ENCODE measurements around the gene CHST3.
A peak's percentile ranks its signal among the peaks of the same experiment; 100 is the strongest.
"Not testable (repeated sequence)": the region's sequence is repeated elsewhere in the genome, so short reads cannot be mapped to it uniquely, and the experiment has no call there.

CHST3 gene, protein sequence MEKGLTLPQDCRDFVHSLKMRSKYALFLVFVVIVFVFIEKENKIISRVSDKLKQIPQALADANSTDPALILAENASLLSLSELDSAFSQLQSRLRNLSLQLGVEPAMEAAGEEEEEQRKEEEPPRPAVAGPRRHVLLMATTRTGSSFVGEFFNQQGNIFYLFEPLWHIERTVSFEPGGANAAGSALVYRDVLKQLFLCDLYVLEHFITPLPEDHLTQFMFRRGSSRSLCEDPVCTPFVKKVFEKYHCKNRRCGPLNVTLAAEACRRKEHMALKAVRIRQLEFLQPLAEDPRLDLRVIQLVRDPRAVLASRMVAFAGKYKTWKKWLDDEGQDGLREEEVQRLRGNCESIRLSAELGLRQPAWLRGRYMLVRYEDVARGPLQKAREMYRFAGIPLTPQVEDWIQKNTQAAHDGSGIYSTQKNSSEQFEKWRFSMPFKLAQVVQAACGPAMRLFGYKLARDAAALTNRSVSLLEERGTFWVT

DNA sequence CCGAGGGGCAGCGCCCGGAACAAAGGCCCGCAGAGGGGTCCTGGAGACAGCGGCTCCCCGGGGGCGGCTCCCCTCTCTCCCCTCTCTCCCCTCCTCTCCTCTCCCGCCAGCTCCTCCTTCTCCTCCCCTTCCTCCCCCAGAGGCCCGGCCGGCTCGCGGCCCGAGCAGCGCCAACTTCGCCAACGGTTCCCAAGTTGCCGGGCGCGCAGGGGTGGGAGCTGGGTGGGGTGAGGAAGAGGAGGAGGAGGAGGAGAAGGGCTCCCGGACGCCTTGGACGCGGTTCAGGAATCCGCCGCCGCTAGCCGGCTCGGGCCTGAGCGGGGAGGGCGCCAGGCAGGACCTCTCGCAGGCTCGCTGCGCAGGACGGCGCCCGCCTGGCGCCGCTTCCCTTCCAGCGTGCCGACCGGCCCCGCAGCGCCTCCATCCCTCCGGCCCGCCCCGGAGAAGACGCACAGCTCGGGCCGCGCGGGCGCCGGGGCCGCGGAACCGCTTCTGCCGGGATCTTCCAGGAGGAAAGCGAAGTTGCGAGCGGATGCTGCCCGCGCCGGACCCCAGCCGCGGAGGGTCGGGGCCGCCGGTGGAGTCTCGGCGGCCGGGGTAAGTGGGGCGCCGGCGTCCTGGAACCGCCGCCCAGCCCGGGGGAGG, at the start of gene CHST3:
CHST3 (plus strand) TSS at position 298 of the 645 bp plus-strand sequence. CDS start 41,448 bp downstream, outside the sequence.
- no peak for DNase-seq

DNA sequence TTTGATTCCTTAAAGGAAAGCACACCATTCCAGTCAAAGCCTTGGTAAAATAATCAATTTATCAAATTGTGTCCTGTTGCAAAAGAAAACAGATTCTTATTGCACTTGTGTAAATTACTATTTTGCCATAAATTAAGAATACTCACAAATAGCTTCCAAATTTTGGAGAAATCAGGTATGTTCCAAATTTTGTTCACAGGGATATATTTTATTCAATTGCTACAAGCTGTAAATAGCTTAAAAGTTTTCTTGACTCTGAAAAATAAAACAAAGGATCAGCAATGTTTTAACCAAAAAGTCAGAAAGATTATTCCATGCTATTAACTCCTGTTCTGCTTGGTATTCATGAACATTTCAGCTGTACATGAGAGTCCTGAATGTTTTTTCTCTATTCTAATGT, 47.4 kb upstream of the CHST3 start:
- no peak for DNase-seq

DNA sequence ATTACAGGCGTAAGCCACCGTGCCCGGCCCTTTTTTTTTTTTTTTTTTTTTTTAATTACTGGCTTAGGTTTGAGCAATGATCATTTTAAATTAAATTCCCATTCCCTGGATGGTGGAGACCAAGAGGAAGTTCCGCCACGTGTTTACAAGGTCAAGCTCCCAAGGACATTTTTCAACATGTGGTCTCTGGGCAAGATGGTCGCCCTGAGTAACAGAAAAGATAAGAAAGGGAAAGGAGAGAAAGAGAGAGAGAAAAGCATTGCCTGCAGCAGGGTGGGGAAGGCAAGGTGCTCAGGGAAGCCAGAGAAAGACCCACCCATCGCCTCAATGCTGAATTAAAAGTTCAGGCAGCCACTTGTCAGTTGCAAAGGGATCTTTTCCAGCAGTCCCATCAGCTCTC, 45.2 kb upstream of the CHST3 start:
- no peak for DNase-seq

DNA sequence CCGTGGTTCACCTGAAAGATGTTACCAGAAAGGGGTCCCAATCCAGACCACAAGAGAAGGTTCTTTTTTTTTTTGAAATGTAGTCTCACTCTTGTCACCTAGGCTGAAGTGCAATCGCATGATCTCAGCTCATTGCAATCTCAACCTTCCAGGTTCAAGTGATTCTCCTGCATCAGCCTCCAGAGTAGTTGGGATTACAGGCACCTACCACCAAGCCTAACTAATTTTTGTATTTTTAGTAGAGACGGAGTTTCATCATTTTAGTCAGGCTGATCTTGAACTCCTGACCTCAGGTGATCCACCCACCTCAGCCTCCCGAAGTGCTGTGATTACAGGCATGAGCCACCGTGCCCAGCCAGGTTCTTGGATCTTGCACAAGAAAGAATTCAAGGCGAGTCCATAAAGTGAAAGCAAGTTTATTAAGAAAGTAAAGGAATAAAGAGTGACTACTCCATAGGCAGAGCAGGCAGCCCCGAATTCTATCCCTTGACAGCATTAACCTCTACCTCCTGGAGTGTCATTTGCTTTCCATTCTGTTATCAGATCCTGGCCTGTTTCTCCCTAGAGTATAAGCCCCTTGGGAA, 44.1 kb upstream of the CHST3 start:
- DNase-seq: not testable (repeated sequence)

DNA sequence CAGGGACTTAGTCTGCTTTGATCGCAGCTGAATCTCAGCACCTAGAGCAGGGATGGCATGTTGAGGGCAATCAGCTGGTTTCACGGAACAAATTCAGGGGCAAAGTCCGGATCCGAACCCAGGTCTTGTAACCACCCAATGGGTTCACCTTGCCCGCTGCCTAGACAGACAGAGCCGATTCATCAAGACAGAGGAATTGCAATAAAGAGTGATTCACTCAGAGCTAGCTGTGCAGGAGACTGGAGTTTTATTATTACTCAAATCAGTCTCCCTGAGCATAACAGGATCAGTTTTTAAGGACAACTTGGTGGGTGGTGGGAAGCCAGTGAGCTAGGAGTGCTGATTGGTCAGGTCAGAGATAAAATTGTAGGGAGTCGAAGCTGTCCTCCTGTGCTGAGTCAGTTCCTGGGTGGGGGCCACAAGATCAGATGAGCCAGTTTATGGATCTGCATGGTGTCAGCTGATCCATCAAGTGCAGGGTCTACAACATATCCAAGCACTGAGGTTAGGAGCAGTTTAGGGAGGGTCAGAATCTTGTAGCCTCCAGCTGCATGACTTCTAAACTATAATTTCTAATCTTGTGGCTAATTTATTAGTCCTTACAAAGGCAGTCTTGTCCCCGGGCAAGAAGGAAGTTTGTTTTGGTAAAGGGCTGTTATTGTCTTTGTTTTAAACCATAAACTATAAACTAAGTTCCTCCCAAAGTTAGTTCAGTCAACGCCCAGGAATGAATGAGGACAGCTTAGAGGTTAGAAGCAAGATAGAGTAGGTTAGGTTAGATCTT, 43.5 kb upstream of the CHST3 start:
- no peak for DNase-seq

DNA sequence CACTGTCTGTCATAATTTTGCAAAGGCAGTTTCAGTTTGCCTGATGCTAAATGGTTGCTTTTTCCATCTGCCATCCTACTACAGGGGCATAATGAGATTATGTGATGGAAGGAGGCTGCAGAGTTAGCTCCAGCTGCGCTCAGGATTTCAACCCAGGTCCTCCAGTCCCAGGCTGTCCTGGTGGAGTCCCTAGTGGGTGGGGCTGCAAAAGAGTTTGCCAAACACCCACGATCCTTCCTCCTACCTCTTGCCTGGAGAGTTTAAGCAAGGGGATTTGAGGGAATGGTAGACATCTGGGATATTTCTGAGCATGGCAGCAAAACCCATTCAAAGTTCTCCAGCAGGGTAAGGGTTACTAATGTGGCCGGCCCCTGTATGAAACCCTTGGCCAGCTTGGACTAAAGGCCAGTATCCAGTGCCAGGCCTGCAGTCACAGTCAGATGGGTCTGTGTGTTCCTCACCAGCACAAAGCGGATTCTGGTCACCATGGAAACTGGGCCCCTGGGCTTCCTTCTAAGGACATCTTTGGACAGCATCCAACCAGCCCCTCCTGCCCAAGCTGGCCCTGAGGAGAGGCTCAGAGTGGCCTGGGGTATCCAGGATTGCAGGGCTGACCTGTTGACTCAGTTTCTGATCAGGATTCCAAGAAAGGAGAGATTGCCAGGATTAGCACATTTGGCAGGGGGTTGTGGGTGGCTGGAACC, 42.7 kb upstream of the CHST3 start:
- DNase-seq: peak; percentile 15

DNA sequence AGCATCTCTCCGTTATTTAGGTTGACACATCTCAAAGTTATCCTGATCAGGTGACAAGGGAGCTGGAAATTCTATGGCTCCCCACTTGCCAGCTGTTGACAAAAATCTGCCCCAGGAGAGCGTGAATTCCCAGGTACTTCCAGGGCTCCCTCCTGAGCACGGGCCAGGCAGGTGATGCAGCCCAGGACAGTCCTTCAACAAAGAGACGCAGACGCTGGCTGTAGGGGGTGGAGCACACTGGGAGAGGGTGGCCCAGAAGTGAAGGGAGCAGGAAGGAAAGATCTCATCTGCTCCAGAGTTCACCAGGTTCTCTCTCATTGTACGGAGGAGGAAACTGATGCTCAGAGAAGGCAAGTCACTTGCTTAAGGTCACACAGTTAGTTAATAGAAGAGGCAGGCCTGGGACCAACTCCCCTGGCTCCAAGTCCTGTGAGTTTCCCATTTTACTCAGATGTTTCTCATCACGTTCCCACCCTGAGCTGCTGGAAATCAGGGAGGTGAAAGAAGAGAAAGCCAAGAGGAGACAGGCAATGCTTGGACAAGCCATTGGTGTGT, 41.0 kb upstream of the CHST3 start:
- DNase-seq: peak; percentile 4

DNA sequence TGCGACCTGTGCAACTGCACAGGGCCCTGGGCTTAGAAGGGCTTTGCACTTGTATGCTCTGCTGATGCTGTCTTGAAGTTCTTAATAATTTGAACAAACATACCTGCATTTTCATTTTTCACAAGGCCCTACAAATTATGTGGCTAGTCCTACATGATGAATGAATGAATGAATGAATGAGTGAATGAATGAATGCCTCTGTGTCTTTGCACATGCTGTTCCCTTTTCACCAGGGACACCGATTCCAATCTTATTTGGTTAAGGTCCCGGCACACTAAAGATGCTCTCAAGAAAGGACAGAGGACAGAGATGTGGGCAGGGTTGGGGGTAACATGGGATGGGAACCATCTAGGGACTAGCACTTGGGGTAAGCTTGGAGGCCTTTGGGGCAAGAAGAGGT, 39.4 kb upstream of the CHST3 start:
- no peak for DNase-seq

DNA sequence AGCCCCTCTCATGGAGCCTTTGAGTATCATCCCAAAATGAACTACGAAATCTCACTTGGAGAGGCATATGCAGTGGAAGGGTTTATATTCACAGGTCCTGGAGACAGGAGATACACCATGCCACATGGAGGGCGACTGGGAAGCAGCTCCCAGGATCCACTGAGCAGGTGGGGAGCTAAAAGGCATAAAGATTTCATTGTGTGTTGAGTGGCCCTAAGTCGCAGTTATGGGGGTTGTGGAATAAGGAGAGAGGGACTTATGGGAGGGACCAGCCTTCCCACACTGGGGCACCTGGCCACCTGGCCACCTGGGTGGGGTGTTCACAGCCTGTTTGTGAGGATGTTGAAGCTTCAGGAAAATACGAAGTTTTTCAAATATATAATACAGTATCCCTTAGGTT, 37.0 kb upstream of the CHST3 start:
- no peak for DNase-seq

DNA sequence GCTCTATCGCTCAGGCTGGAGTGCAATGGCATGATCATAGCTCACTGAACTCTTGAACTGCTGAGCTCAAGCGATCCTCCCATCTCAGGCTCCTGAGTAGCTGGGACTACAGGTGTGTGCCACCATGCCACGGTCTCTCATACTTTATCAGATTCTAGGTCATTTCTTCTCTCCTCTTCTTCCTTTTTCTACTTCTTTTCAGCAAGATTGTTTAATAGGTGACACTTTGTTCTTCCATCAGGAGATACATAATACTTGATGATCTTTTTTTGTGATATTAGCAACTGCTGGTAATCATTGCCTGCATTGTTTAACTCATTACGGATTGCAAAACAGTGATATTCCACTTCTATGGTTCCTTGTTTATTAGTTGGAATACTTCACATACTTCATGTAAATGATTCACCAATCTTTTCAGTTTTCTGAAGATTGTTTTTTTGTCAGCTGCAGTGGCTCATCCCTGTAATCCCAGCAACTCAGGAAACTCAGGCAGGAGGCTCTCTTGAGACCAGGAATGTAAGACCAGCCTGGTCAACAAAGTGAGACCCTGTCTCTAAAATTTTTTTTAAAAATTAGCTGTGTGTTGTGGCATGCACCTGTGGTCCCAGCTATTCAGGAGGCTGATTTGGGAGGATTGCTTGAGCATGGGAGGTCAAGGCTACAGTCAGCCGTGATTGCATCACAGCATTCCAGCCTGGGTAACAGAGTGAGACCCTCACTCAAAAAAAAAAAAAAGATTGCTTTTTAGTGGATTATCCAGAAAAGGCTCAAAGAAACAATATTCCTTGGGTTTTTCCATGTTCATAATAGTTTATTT, 36.2 kb upstream of the CHST3 start:
- no peak for DNase-seq

DNA sequence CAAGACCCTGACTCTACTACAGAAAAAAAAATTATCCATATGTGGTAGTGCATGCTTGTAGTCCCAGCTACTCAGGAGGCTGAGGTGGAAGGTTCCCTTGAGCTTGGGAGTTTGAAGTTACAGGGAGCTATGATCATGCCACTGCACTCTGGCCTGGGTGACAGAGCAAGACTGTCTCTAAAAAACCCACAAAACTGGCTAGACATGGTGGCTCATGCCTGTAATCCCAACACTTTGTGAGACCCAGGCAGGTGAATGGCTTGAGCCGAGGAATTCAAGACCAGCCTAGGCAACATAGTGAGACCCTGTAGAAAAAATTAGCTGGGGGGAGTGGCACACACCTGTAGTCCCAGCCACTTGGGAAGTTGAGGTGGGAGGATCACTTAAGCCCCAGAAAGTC, 32.9 kb upstream of the CHST3 start:
- no peak for DNase-seq

DNA sequence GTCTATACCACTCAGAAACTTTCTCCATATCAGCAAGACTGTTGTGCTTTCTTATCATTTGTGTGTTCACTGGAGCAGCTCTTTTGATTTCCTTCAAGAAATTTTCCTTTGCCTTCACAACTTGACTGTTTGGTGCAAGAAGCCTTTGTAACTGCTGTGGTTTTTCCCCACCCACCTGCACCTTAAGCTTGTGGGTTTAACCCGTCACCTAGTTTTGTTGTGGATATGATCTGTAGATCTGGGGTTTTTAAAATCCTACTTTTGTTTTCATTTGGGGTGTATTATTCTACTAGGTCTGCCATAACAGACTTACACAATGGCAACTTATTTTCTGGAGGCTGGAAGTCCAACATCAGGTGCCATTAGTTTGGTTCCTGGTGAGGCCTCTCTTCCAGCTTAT, 30.5 kb upstream of the CHST3 start:
- DNase-seq: no peak

DNA sequence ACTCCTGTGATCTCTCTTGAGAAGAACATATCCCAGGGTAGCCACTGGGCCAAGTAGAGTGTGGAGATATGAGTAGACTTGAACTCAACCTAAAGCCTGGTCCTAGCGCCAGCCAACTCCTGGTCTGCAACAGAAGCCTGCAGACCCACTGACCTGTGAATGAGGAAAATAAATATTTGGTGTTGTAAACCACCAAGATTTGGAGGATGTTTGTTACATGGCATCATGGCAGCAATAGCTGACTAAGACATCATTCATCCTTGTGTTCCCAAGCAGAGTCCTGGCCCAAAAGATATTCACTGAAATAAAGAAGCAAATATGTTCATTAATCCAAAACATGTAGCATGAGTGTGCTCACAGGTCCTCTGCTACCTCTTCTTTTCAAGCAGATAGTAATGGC, 26.0 kb upstream of the CHST3 start:
- no peak for DNase-seq

DNA sequence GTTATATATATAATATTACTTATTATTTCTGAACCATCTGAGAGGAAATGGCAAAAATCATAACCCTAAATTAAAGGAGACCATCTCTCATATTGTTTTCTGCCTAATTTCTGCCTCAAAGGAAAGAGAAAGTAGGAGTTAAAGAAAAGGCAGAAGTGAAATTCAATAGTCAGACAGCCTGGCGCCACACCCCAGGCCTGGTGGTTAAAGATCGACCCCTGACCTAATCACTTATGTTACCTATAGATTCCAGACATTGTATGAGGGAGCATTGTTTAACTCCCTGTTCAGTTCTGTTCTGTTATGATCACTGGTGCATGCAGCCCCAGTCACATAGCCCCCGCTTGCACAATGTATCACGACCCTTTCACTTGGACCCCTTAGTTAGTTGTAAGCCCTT, 24.9 kb upstream of the CHST3 start:
- no peak for DNase-seq

DNA sequence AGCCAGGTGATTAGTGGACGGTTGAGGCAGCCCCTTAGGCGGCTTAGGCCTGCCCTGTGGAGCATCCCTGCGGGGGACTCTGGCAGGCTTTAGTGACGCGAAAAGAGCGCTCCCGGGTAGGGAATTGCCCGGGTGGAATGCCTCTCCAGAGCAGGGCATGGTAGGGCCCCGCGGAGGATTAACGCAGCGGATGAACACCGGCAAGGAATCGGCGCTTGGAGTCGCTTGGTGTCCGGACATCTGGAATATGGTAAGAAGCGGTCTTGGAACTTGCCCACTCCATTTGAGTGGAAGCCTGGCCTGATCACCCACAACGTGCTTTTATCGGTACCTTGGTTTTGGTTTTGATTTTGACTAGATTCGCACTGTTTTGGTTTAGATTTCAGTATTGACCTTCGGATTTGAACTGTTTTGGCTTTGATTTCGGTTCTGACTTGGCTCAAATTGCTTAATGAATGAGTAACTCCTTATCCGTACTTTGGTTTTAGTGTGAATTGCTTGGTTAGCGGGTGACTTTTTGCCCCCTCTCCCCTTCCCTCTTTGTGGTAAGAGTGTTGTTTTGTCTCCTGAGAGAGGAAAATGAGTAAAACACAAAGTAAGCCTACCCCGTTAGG, 24.2 kb upstream of the CHST3 start:
- no peak for DNase-seq

DNA sequence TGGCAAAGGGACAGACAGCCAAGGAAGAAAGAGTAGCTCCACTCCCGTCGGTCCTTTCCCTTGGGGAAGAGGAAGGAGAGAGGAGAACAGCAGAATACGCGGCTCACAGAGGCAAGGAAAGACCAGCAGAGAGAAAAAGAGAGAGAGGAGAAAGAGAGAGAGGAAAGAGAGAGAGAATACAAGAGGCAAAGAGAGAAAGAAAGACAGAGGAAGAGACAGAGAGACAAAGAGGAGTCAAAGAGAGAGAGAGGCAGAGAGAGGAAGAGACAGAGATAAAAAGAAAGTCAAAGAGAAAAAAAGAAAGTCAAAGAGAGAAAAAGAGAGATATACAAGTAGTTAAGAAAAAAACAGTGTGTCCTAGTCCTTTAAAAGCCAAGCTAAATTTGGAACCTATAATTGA, 23.4 kb upstream of the CHST3 start:
- DNase-seq: no peak

DNA sequence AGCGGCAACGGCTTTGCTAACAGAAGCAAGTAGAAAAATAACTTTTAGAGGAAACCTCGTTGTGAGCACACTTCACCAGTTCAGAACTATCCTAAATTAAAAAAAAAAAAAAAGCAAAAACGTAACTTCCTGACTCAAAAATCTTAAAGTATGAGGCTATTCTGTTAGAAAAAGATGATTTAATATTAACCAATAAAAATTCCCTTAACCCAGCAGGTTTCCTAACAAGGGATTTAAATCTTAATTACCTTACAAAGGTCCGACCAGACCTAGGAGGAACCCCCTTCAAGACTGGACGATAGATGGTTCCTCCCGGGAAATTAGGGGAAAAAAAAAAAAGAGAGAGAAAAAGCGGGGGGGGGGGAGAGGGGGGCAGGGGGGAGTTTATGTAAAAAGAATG, 22.9 kb upstream of the CHST3 start:
- no peak for DNase-seq

DNA sequence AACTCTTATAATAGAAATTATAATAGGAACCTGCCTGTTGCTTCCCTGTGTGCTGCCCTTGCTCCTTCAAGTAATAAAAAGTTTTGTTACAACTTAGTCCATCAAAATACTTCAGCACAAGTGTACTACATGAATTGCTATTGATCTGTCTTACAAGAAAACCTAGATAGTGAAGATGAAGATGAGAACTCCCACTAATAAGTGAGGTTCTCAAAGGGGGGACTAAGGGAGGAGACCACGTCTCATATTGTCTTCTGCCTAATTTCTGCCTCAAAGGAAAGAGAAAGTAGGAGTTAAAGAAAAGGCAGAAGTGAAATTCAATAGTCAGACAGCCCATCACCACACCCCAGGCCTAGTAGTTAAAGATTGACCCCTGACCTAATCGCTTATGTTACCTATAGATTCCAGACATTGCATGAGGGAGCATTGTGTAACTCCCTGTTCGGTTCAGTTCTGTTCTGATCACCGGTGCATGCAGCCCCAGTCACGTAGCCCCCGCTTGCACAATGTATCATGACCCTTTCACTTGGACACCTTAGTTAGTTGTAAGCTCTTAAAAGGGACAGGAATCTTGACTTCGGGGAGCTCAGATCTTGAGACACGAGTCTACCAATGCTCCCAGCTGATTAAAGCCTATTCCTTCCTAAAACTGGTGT, 18.2 kb upstream of the CHST3 start:
- DNase-seq: no peak

DNA sequence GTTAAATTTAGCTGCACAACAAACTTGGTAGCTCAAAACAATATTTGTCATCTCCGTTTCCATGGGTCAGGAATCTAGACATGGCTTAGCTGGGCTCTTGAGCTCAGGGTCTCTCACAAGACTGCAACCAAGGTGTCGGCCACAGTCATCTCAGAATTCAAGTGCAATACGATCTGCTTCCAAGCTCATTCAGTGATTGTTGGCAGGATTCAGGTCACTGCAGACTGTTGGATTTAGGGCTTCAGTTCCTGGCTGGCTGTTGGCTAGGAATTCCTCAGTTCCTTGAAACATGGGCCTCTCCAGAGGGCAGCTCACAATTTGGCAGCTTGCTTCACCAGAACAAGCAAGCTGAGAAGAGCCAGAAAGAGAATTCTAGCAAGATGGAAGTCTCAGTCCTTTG, 17.5 kb upstream of the CHST3 start:
- no peak for DNase-seq

DNA sequence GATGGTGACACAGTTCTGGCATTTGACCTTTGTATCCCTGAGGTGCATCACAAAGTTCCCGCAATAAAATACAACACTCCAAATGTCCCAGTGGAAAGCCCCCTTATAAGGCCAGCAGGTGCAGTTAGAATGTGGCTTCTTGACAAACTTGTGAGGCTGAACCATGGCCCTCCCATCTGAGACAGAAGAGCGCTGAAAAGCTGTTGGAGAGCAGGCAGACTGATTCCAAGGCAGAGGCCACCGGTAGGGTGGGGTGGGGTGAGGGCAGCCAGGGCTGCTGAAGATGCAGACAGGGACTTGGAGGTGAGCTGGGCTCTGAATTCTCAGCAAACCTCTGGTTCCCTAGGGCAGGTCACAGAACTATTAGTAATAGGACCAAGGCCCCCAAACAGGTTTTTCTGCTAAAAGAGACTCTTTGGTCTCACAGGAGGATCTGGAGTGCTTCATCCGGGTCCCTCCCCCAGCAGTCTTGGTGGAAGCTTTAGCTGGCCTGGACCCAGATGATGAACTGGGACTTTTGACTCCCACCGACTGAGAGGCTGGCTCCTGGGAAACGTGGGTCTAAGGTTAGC, 15.6 kb upstream of the CHST3 start:
- no peak for DNase-seq
